Measurements from ENCODE around the gene E2F4.

DNA sequence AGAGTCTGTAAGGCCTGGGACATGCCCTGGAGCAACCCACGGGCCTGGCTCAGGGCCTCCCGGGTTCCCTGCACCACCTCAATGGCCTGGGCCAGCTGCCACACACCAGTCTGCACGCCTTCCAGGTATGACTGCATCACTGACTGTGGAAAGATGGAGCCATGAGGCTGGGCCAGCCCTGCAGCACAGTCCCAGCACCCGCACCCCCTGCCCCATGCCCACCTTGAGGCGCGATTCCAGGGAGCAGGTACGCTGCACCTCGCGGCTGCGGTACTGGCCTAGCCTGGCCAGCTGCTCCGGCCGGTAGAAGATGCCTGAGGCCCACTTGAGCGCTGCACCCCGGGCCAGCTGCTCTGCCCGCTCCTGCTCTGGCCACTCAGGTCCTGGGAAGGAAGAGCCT, 3.2 kb upstream of the E2F4 start:
- TF ChIP-seq ARNT (IDR thresholded peaks at IDR 0.05) (no peak), NFRKB (IDR thresholded peaks at IDR 0.05) (no peak), ELF4 (IDR thresholded peaks at IDR 0.05) (no peak), ZNF384 (IDR thresholded peaks at IDR 0.05) (no peak), CTBP1 (IDR thresholded peaks at IDR 0.05; ENCODE audit: borderline replicate concordance) (no peak), SUZ12 (IDR thresholded peaks at IDR 0.05) (no peak), FOXA1 (IDR thresholded peaks at IDR 0.05) (no peak), SP1 (IDR thresholded peaks at IDR 0.05) (no peak), FOXM1 (IDR thresholded peaks at IDR 0.05; ENCODE audit: borderline replicate concordance) (no peak)

All from HEK293T (cell line).